Hepatic stellate cell (primary cell): ENCODE data around the gene HSPD1.

Experiments
- DNase-seq: peaks from one replicate; pipeline ENCODE4 v3.0.0; 2011; ENCODE audit warnings: low spot score

Gene HSPD1

GRCh38 chr2:197499594-197500502 is at the start of gene HSPD1, which contains the start of gene HSPE1:
TSS of gene HSPD1 (minus strand) at chr2:197499840. CDS start at chr2:197498848, 992 bp downstream.
TSS of gene HSPE1 (plus strand) at chr2:197500379. CDS start at chr2:197500437, 58 bp downstream.
- DNase-seq: peak; percentile 95

DNA sequence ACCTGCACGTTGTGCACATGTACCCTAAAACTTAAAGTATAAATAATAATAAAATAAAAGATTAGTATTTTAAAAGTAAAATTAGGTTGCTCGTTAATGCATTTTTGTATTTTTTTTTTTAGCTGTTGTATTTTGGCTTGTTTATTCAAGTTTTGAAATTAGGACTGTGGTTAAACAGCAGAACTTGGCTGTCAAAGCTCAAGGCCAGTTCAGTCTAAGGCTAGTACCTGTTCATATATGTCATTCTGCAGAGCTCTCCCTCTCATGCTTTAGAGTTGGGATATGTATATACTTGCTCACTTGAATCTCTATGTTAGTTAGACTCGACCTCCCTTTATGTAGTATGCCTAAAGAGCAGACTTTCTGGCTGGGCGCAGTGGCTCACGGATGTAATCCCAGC is 48.9 kb upstream of the HSPD1 start:
- DNase-seq: no peak

DNA sequence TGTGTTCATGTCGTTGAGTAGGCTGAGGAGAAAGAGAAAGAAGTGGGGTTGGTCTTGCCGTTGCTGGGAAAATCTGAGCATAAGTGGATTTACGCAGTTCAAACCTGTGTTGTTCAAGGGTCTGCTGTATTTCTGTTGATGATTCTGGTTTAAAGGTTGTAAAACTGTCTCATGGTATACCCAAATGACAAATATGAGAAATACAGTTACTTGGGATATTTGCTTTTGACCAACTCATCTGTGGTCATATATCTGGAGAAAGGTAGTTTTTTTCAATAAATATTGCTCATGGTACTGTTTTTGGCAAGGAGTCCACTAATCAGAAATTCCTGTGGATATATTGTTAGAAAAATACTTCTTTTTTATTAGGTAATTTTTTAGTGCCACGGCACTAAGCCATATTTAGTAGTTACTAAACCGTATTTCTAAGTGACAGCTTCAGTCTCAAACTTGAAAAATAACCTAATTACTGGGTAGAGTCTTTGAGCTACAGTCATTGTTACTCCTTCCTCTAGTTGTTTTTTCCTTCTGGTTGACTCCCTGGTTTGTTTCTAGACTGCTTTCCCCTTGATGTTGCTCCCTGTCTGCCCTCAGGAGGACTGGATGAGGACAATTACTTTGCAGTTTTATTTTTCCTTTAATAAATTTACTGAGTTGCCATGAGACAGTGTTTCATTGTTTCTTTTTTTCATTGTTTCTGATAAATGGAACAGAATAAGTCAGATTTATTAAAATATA is 47.7 kb upstream of the HSPD1 start:
- no peak for DNase-seq

GRCh38 chr2:197543206-197543605 is 43.6 kb upstream of the HSPD1 start:
- DNase-seq: no peak

DNA sequence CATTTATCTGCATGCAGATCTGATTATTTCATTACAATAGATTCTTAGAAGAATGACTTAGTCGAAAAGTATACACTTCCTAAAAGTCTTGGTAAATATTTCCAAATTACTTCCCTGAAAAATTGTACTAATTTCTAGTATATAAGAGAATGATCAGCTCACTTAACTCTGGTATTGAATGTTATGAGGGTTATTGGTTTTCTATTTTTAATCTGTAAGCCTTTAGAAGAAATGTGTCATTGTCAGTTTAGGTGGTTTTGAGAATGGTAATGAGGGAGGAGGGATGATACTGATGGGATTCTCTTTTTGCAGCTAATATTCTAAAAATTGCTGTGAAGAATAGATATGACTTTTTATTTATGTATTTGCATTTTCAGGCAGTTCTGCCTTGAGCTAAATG is 40.1 kb upstream of the HSPD1 start:
- DNase-seq: no peak

DNA sequence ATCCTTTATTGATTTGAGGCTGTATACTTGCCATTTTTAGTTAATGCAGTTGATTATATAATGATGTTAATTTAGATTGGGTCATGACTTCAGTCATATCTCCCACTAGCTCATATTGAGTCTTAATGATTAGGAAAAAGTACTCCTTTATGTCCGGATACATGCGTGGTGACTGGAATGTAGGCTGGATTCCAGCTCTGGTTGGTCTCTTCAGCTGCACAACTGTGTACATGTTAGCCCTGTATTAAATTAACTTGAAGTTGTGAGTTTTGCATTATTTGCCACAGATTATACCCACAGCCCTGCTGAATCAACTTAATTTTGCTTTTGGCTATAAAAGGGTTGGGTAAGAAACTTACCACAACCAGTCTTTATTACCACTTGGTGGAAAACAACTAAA is 38.8 kb upstream of the HSPD1 start:
- no peak for DNase-seq

DNA sequence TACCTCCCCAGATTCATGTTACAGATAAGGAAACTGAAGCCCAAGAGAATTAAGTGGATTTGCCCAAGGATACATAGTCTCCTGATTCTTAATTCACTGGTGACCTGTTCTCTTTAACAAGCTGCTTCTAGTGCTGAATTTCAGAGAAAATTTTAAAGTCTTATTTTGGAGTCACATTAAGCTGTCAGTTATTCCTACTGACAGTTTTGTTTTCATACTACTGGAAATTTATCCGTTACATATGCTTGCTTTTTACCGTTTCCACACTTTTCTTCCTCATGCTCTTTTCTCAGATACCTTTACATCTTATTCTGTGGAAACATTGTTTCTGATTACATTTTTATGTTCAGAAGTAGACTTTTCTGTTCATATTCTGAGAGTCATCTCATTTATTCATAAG is 17.5 kb upstream of the HSPD1 start:
- no peak for DNase-seq

- peak; percentile 38 for DNase-seq
Observed at GRCh38 chr2:197516393-197516761, 16.7 kb upstream of the HSPD1 start.

GRCh38 chr2:197515739-197516392 is 16.2 kb upstream of the HSPD1 start, which contains the start of gene MOB4:
TSS of gene MOB4 (plus strand) at chr2:197516066. CDS start at chr2:197516087, 21 bp downstream.
- peak; percentile 91 for DNase-seq

DNA sequence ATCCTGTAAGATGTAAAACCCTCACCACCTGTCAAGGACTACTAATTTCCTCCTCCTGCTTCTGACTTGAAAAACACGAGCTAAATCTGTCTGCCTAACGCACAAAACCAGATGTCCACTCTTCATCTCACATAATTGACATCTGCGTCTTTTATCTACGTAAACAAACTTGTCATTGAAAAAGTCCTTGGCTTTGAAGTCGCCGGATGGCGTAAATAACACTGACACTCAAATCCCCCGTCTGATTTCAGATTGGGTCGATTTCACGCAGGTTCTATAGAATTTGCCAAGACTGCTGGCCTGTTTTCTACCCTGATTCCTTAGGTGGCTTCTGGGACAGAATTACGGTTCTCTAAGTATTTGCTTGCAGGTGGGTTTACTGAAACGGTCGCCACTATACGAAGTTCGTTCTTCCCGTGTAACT is 15.7 kb upstream of the HSPD1 start:
- no peak for DNase-seq

- no peak for DNase-seq
Observed at GRCh38 chr2:197514754-197515153, 15.1 kb upstream of the HSPD1 start.

DNA sequence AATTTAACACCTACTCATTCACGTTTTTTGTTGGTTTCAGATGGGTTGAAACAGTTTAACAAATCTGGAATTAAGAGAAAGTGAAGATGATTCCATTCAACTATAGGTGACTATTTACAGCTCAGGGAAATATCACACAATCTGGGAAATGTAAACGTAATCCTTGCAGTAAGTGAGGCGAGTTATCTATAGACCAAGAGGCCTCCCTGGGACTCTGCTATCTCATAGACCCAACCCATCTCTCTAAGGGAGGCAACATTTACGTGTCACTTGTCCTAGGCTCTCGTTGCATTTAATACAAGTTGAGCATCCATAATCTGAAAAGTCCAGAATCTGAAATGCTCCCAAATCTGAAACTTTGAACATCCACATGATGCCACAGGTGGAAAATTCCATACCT is 14.3 kb upstream of the HSPD1 start:
- DNase-seq: no peak

DNA sequence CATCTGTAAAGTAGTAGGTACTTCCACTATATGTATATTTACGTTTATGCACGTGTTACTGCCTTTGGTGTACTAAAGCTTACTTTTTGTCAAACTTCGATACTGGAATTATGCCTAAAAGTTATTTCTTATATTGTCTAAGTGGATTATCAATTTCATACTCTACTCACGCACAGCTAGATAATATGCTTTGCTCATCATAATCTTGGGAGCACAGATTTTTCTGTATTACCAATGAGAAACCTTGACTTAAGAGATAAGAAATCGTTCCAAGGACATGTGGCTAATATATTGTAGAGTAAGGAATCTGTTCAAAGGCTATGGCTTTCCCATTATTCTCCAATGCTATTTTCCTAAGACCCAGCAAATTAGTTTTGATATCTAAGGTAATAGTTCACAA is 7.0 kb upstream of the HSPD1 start:
- DNase-seq: no peak

DNA sequence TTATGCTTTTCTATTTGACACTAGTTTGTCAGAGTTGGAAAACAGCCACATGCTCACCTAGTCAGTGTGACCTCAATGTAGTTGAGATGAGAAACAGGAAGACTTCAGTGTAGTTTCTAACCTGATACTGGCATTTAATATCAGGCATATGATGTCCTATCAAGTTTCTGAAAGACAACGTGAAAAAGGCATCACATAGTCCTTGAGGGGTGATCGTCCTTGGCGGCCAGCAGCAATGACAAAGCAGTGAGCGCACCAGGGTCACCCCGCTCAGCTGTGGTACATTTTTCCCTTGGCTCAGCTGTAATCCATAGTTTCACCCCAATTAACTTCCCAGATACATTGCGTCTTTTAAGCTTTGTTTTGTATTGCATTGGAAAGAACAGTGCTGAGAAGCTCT is 4.9 kb upstream of the HSPD1 start:
- no peak for DNase-seq

DNA sequence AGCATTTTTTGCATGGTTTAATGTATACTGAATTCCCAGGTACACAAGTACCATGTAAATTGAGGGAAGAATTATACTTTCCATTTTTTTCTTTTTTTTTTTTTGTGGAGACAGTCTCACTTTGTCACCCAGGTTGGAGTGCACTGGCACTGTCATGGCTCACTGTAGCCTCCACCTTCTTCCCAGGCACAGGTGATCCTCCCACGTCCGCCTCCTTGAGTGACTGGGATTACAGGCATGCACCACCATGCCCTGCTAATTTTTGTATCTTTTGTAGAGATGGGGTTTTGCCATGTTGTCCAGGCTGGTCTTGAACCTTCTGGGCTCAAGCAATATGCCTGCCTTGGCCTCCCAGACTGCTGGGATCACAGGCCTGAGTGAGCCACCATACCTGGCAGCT is 4.4 kb upstream of the HSPD1 start:
- no peak for DNase-seq

DNA sequence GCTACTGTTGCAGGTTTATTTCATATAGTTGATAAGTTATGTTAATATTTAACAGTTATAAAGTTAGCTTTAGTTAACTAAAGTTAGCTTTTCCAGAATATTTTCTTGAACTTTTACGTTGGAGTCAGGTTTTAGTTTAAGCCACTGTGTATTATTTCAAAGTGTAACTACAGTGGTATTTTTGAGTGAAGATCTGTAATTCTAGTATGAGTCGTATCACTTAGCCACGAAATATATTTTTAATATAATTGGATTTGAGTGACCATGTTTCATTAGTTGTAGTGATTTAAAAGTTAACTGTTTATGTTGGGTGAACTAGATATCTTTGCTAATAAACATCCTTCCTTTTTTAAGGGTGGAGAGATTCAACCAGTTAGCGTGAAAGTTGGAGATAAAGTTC is 3.0 kb upstream of the HSPD1 start:
- no peak for DNase-seq

DNA sequence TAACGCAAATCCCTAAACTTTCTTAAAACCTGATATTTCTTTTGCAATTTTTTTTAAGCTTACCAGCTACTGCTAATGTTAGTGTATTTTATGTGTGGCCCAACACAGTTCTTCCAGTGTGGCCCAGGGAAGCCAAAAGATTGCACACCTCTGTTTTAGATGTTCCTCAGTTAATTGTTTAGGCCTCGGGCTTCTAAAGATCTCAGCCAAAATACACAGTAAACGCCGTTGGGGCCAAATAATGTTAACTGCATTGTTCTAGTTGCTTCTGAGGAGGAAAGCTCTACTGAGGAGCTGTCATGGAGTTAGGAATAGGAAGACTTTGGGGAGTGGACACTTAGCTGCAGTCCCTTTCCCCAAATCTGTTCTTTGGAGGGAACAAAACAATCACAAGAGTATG is 2.6 kb upstream of the HSPD1 start:
- no peak for DNase-seq

- DNase-seq: no peak
Observed at GRCh38 chr2:197500503-197501131, 977 bp upstream of the HSPD1 start.

- DNase-seq: peak; percentile 44
Observed at GRCh38 chr2:197498937-197499593, 575 bp downstream of the HSPD1 start.

DNA sequence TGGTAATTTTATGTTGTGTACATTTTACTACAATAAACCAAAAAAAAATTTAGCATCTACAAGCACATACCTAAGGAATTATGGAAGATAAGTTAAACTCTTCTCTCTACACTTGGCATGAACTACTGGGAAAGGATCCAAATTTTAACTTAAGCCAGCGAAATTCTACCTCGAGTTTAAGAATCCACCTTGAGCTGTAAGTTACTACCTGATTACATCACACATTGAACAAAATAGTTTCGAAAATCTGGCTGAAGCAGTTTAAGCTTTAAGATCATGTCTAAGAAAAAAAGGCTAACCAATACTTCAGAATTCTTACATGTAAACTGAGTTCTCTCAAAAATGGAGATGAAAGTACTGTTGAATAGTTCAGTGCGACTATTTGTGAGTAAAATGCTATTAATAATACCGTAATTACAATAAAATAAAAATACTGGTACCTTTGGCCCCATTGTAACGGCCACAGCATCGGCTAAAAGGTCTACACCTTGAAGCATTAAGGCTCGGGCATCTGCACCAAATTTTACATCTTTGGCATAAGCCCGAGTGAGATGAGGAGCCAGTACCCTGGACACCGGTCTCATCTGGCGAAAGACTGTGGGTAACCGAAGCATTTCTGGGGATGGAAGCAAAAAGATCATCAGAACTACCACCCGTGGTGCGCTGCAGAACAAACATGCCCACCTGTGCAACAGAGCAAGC is 1.3 kb downstream of the HSPD1 start:
- no peak for DNase-seq

GRCh38 chr2:197497326-197497725 is 2.3 kb downstream of the HSPD1 start:
- no peak for DNase-seq
